H9 (cell line): ENCODE results near the gene DOHH. TPM values are rescaled to one million over a fixed set of nuclear protein-coding genes. Genes with fewer than 3 reads are reported as not detected.
A peak's percentile ranks its signal among the peaks of the same experiment; 100 is the strongest.

Experiments used
- DNase-seq: peaks from one replicate; pipeline ENCODE4 v3.0.0-alpha.2; 2017
- H2AFZ ChIP-seq: one replicate; pipeline ENCODE4 v1.6.1; 2013; ENCODE audit warnings: mild to moderate bottlenecking, low read length, control low read depth, moderate library complexity
- H2AK5ac ChIP-seq: 2 replicates; pipeline ENCODE4 v1.6.1; 2013; ENCODE audit warnings: low read length, control low read depth, mixed read lengths; ENCODE audit not compliant: insufficient read length
- H2BK120ac ChIP-seq: one replicate; pipeline ENCODE4 v1.6.1; 2013; ENCODE audit warnings: low read depth, mild to moderate bottlenecking, low read length, control low read depth, inconsistent platforms; ENCODE audit not compliant: poor library complexity, severe bottlenecking
- H2BK12ac ChIP-seq: 2 replicates; pipeline ENCODE4 v1.6.1; 2013; ENCODE audit warnings: low read length, control low read depth, mixed read lengths, low read depth; ENCODE audit not compliant: insufficient read length
- H2BK15ac ChIP-seq: 2 replicates; pipeline ENCODE4 v1.6.1; 2013; ENCODE audit warnings: low read depth, low read length, control low read depth
- H2BK20ac ChIP-seq: one replicate; pipeline ENCODE4 v1.6.1; 2013; ENCODE audit warnings: low read depth, mild to moderate bottlenecking, low read length, control low read depth, inconsistent platforms; ENCODE audit not compliant: poor library complexity, severe bottlenecking
- H2BK5ac ChIP-seq: 2 replicates; pipeline ENCODE4 v1.6.1; 2013; ENCODE audit warnings: low read length, control low read depth, mixed read lengths; ENCODE audit not compliant: insufficient read length
- H3K14ac ChIP-seq: 2 replicates; pipeline ENCODE4 v1.6.1; 2013; ENCODE audit warnings: low read length, control low read depth; ENCODE audit not compliant: insufficient read depth
- H3K18ac ChIP-seq: 2 replicates; pipeline ENCODE4 v1.6.1; 2013; ENCODE audit warnings: low read depth, mild to moderate bottlenecking, mixed read lengths, low read length, control low read depth; ENCODE audit not compliant: insufficient read length
- H3K23ac ChIP-seq: 2 replicates; pipeline ENCODE4 v1.6.1; 2013; ENCODE audit warnings: low read length, control low read depth, mixed read lengths, low read depth; ENCODE audit not compliant: insufficient read length
- H3K23me2 ChIP-seq: 2 replicates; pipeline ENCODE4 v1.6.1; 2013; ENCODE audit warnings: low read depth, mild to moderate bottlenecking, mixed read lengths, low read length, control low read depth; ENCODE audit not compliant: insufficient read length, poor library complexity, severe bottlenecking
- H3K27ac ChIP-seq: 2 replicates; pipeline ENCODE4 v1.5.1; 2013; ENCODE audit warnings: low read length, control low read depth, mixed read lengths, low read depth; ENCODE audit not compliant: insufficient read length
- H3K27me3 ChIP-seq: 2 replicates; pipeline ENCODE4 v1.6.1; 2013; ENCODE audit warnings: low read length, control low read depth, inconsistent platforms; ENCODE audit not compliant: insufficient read depth
- H3K4ac ChIP-seq: 2 replicates; pipeline ENCODE4 v1.6.1; 2013; ENCODE audit warnings: low read depth, mild to moderate bottlenecking, control low read depth, inconsistent platforms, low read length, moderate library complexity
- H3K4me1 ChIP-seq: 2 replicates; pipeline ENCODE4 v1.6.1; 2013; ENCODE audit warnings: low read length, control low read depth, inconsistent platforms; ENCODE audit not compliant: insufficient read depth
- H3K4me2 ChIP-seq: 2 replicates; pipeline ENCODE4 v1.6.1; 2013; ENCODE audit warnings: low read length, control low read depth, mixed read lengths; ENCODE audit not compliant: insufficient read length, insufficient read depth
- H3K56ac ChIP-seq: 2 replicates; pipeline ENCODE4 v1.6.1; 2013; ENCODE audit warnings: low read depth, mild to moderate bottlenecking, mixed read lengths, low read length, control low read depth; ENCODE audit not compliant: insufficient read length
- H3K79me1 ChIP-seq: 2 replicates; pipeline ENCODE4 v1.6.1; 2013; ENCODE audit warnings: low read depth, mild to moderate bottlenecking, moderate library complexity, low read length, control low read depth, inconsistent platforms; ENCODE audit not compliant: insufficient read depth, poor library complexity, severe bottlenecking
- H3K79me2 ChIP-seq: 2 replicates; pipeline ENCODE4 v1.6.1; 2013; ENCODE audit warnings: low read length, control low read depth, inconsistent platforms; ENCODE audit not compliant: insufficient read depth
- H3K9ac ChIP-seq: 2 replicates; pipeline ENCODE4 v1.6.1; 2013; ENCODE audit warnings: low read length, control low read depth, mixed read lengths; ENCODE audit not compliant: insufficient read length; ENCODE audit errors: extremely low read depth
- H3K9me3 ChIP-seq: one replicate; pipeline ENCODE4 v1.6.1; 2013; ENCODE audit warnings: low read depth, low read length, inconsistent platforms; ENCODE audit not compliant: control insufficient read depth
- H3T11ph ChIP-seq: one replicate; pipeline ENCODE4 v1.6.1; 2013; ENCODE audit warnings: mild to moderate bottlenecking, low read length, control low read depth, inconsistent platforms
- H4K20me1 ChIP-seq: one replicate; pipeline ENCODE4 v1.6.1; 2013; ENCODE audit not compliant: control insufficient read depth, insufficient read length, insufficient read depth
- H4K5ac ChIP-seq: 2 replicates; pipeline ENCODE4 v1.6.1; 2013; ENCODE audit warnings: low read depth, mild to moderate bottlenecking, mixed read lengths, low read length, control low read depth; ENCODE audit not compliant: insufficient read length
- H4K8ac ChIP-seq: replicated peaks from 2 replicates; pipeline ENCODE4 v1.6.1; 2013; ENCODE audit warnings: low read length, control low read depth, mixed read lengths, low read depth; ENCODE audit not compliant: insufficient read length
- H4K91ac ChIP-seq: 2 replicates; pipeline ENCODE4 v1.6.1; 2013; ENCODE audit warnings: low read depth, mild to moderate bottlenecking, moderate library complexity, mixed read lengths, low read length, control low read depth; ENCODE audit not compliant: insufficient read length
- H3K27ac Mint-ChIP-seq, 3 experiments: 2 replicates in 2 of 3; 3 replicates in 1 of 3; pipeline ENCODE4 v1.8.0; 2020 to 2021; ENCODE audit warnings: mixed read lengths in 3 of 3, mild to moderate bottlenecking in 1 of 3, moderate library complexity in 1 of 3
- H3K27me3 Mint-ChIP-seq: 2 replicates; pipeline ENCODE4 v1.8.0; 2021; ENCODE audit warnings: low read depth, mild to moderate bottlenecking, moderate library complexity, mixed read lengths
- H3K36me3 Mint-ChIP-seq, 3 experiments: 2 replicates in 2 of 3; 3 replicates in 1 of 3; pipeline ENCODE4 v1.8.0; 2020 to 2021; ENCODE audit warnings: low read depth in 3 of 3, mixed read lengths in 3 of 3; ENCODE audit not compliant: insufficient read depth in 1 of 3
- H3K4me1 Mint-ChIP-seq, 2 experiments: 2 replicates each; pipeline ENCODE4 v1.8.0; 2020; ENCODE audit warnings: mixed read lengths in 2 of 2
- H3K4me3 Mint-ChIP-seq, 2 experiments: 2 replicates in 1 of 2; 3 replicates in 1 of 2; pipeline ENCODE4 v1.8.0; 2020 to 2021; ENCODE audit warnings: mild to moderate bottlenecking in 2 of 2, mixed read lengths in 2 of 2, moderate library complexity in 1 of 2
- H3K9me3 Mint-ChIP-seq, 2 experiments: 2 replicates in 1 of 2; 3 replicates in 1 of 2; pipeline ENCODE4 v1.8.0; 2020; ENCODE audit warnings: mild to moderate bottlenecking in 2 of 2, mixed read lengths in 2 of 2, moderate library complexity in 1 of 2
- CTCF ChIP-seq: fragments of 200-600 bp; sonication (generic); conservative IDR thresholded peaks from 3 replicates; pipeline ENCODE4 v1.8.0; 2021; ENCODE audit warnings: antibody characterized with exemption, mild to moderate bottlenecking
- WGBS: extraction: QIAGEN DNeasy Blood & Tissue Kit; methylation state at CpG from one replicate; pipeline ENCODE4 v1.1.7; 2013; ENCODE audit warnings: missing lambda C conversion rate, low lambda C conversion rate, mixed read lengths; ENCODE audit not compliant: insufficient read length; ENCODE audit errors: extremely low coverage; 5-methylcytosine and 5-hydroxymethylcytosine counted together
- total RNA-seq: library from RNA; stranded (reverse); gene quantifications from 2 replicates; pipeline ENCODE4 v1.2.1, GENCODE V29; 2021

Gene DOHH
- total RNA-seq, 1 experiment from 2014 or later: 16.5 TPM

- no peak for TF ChIP-seq CTCF
- WGBS: no CpG with 5 or more reads among the region's 17 CpGs
- no peak overlapping the region for H3K27ac ChIP-seq
- Mint-ChIP-seq H3K4me3 (no peak overlapping the region), H3K4me1 (peaks cover 14 to 35% of the 10 kb centered on the region in 2 experiments), H3K36me3 (peaks cover 10 to 34% (median 19%) of the 10 kb centered on the region in 3 experiments; a peak in 6 of 7 replicates), H3K27ac (0 out of 7 replicates have a peak overlapping the region, but pooled peaks of 1 of the 3 experiments have one; percentile 61), H3K9me3 (no peaks in the 10 kb centered on the region), H3K27me3 (no peaks in the 10 kb centered on the region; the same call in 1 of the 2 replicates)
- no peak overlapping the region for H2BK15ac ChIP-seq
- H3K4me2 ChIP-seq: no peak overlapping the region
- H3K4me1 ChIP-seq: no peaks in the 10 kb centered on the region
- no peak overlapping the region for H2BK12ac ChIP-seq
- H3K56ac ChIP-seq: no peak overlapping the region
- H2BK120ac ChIP-seq: no peak overlapping the region
- H3K79me2 ChIP-seq: peaks cover 3% of the 10 kb centered on the region; the same call in 1 of the 2 replicates
- H3K14ac ChIP-seq: no peak overlapping the region
- no peak overlapping the region for H2AK5ac ChIP-seq
- H3K18ac ChIP-seq: no peak overlapping the region
- no peak overlapping the region for H3K9ac ChIP-seq
- no peaks in the 10 kb centered on the region for H3K79me1 ChIP-seq
- H2BK5ac ChIP-seq: no peak overlapping the region
- no peak overlapping the region for H3K4ac ChIP-seq
- no peak overlapping the region for H4K8ac ChIP-seq
- H3K23ac ChIP-seq: no peak overlapping the region
- no peaks in the 10 kb centered on the region for H3K9me3 ChIP-seq
- no peak for DNase-seq
- no peak overlapping the region for H4K5ac ChIP-seq
- H2AFZ ChIP-seq: no peak overlapping the region
- H3K23me2 ChIP-seq: peaks cover 2% of the 10 kb centered on the region
- H2BK20ac ChIP-seq: no peak overlapping the region
- no peak overlapping the region for H4K91ac ChIP-seq
- H3T11ph ChIP-seq: no peak overlapping the region
- H4K20me1 ChIP-seq: no peaks in the 10 kb centered on the region
- H3K27me3 ChIP-seq: no peaks in the 10 kb centered on the region
These were observed 12.2 kb upstream of the DOHH start for GRCh38 chr19:3512562-3513228.
